Stimulated activated naive CD8-positive, alpha-beta T cell treated with anti-CD3 and anti-CD28 coated beads, Interleukin-15, amount 100 ng/mL, for 72 hours (primary cell): ENCODE measurements around the gene CABCOCO1.
"Not testable (repeated sequence)": the region's sequence is repeated elsewhere in the genome, so short reads cannot be mapped to it uniquely, and the experiment has no call there.

Experiments used
- ATAC-seq: fragments of 150-1000 bp; cut with Tn5 transposase; 2 replicates; pipeline ENCODE4 v1.10.0; 2021; ENCODE audit warnings: mild to moderate bottlenecking, moderate library complexity
- DNase-seq, 2 donors: peaks; one replicate each; pipeline ENCODE4 v3.0.0; 2021 to 2022
- H3K27ac Mint-ChIP-seq, 2 donors: one replicate each; pipeline ENCODE4 v1.8.0; 2022; ENCODE audit warnings: mild to moderate bottlenecking in 2 of 2, mixed read lengths in 2 of 2, moderate library complexity in 2 of 2
- H3K27me3 Mint-ChIP-seq: one replicate; pipeline ENCODE4 v1.8.0; 2022; ENCODE audit warnings: mixed read lengths
- H3K4me1 Mint-ChIP-seq: one replicate; pipeline ENCODE4 v1.8.0; 2022; ENCODE audit warnings: mild to moderate bottlenecking, mixed read lengths
- H3K4me3 Mint-ChIP-seq, 2 donors: one replicate each; pipeline ENCODE4 v1.8.0; 2022; ENCODE audit warnings: mild to moderate bottlenecking in 2 of 2, mixed read lengths in 2 of 2, moderate library complexity in 1 of 2
- H3K9me3 Mint-ChIP-seq, 2 donors: one replicate each; pipeline ENCODE4 v1.8.0; 2022; ENCODE audit warnings: mixed read lengths in 2 of 2

The CABCOCO1 gene

GRCh38 chr10:61725221-61725620 is 62.5 kb downstream of the CABCOCO1 start:
- H3K9me3 Mint-ChIP-seq, H3K27ac Mint-ChIP-seq, H3K4me3 Mint-ChIP-seq, ATAC-seq, DNase-seq, H3K4me1 Mint-ChIP-seq: not testable (repeated sequence)
- peaks cover 12% of the 10 kb centered on the region for H3K27me3 Mint-ChIP-seq

GRCh38 chr10:61729596-61729995 is 66.9 kb downstream of the CABCOCO1 start:
- H3K4me3 Mint-ChIP-seq: no peak overlapping the region
- no peak for DNase-seq
- peaks cover 23% of the 10 kb centered on the region for H3K27me3 Mint-ChIP-seq
- ATAC-seq: no peak
- H3K27ac Mint-ChIP-seq: no peak overlapping the region
- H3K9me3 Mint-ChIP-seq: no peaks in the 10 kb centered on the region
- no peaks in the 10 kb centered on the region for H3K4me1 Mint-ChIP-seq

GRCh38 chr10:61730671-61731070 is 67.9 kb downstream of the CABCOCO1 start:
- no peak for DNase-seq
- ATAC-seq: no peak
- Mint-ChIP-seq H3K4me1 (no peaks in the 10 kb centered on the region), H3K4me3 (no peak overlapping the region), H3K27me3 (peaks cover 33% of the 10 kb centered on the region), H3K9me3 (no peaks in the 10 kb centered on the region), H3K27ac (no peak overlapping the region)

DNA sequence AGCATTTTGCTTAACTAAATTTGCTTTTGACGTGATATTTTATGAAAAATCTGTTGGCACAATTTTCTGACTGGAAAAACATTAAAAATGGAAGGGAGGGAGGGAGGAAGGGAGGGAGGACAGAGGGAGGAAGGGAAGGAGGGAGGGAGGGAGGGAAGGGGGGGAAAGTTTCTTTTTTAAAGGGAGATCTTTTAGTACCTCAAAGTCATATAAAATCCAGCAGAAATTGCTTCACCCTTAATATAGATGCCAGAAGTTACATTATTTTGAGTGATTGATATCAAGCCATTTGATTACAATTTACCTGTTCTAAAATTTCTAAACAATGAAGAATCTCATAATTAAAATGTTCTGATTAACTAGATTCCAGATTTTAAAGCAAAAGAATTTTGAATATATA is 68.9 kb downstream of the CABCOCO1 start:
- DNase-seq (no peak), ATAC-seq (no peak)
- H3K27me3 Mint-ChIP-seq: peaks cover 43% of the 10 kb centered on the region
- H3K4me3 Mint-ChIP-seq: no peak overlapping the region
- no peaks in the 10 kb centered on the region for H3K4me1 Mint-ChIP-seq
- H3K9me3 Mint-ChIP-seq: no peaks in the 10 kb centered on the region
- H3K27ac Mint-ChIP-seq: no peak overlapping the region

- Mint-ChIP-seq H3K9me3 (no peaks in the 10 kb centered on the region), H3K27me3 (peaks cover 52% of the 10 kb centered on the region), H3K4me3 (no peak overlapping the region), H3K4me1 (no peaks in the 10 kb centered on the region), H3K27ac (no peak overlapping the region)
- no peak for ATAC-seq
- no peak for DNase-seq
Observed at GRCh38 chr10:61732629-61733278, 70.0 kb downstream of the CABCOCO1 start.

- ATAC-seq: no peak
- Mint-ChIP-seq H3K9me3 (no peaks in the 10 kb centered on the region), H3K4me3 (no peak overlapping the region), H3K27ac (no peak overlapping the region), H3K27me3 (peaks cover 52% of the 10 kb centered on the region), H3K4me1 (no peaks in the 10 kb centered on the region)
- DNase-seq: no peak
Observed at GRCh38 chr10:61733358-61733940, 70.7 kb downstream of the CABCOCO1 start.

- peaks cover 41% of the 10 kb centered on the region for H3K27me3 Mint-ChIP-seq
- no peak overlapping the region for H3K27ac Mint-ChIP-seq
- DNase-seq: no peak
- ATAC-seq: no peak
- H3K9me3 Mint-ChIP-seq: no peaks in the 10 kb centered on the region
- no peak overlapping the region for H3K4me3 Mint-ChIP-seq
- no peaks in the 10 kb centered on the region for H3K4me1 Mint-ChIP-seq
Observed at GRCh38 chr10:61735882-61736281, 73.2 kb downstream of the CABCOCO1 start.

- not testable (repeated sequence) for H3K4me1 Mint-ChIP-seq, H3K27ac Mint-ChIP-seq, H3K4me3 Mint-ChIP-seq, DNase-seq, H3K9me3 Mint-ChIP-seq, ATAC-seq
- peaks cover 37% of the 10 kb centered on the region for H3K27me3 Mint-ChIP-seq
Observed at GRCh38 chr10:61737455-61737854, 74.7 kb downstream of the CABCOCO1 start.

GRCh38 chr10:61742812-61743211 is 80.1 kb downstream of the CABCOCO1 start:
- Mint-ChIP-seq H3K4me1 (no peaks in the 10 kb centered on the region), H3K4me3 (no peak overlapping the region), H3K9me3 (peaks cover 0 to 15% of the 10 kb centered on the region in 2 donors), H3K27me3 (no peaks in the 10 kb centered on the region), H3K27ac (no peak overlapping the region)
- DNase-seq: no peak
- no peak for ATAC-seq

GRCh38 chr10:61744469-61744868 is 81.7 kb downstream of the CABCOCO1 start:
- Mint-ChIP-seq H3K4me3 (no peak overlapping the region), H3K27ac (no peak overlapping the region), H3K9me3 (peaks cover 0 to 15% of the 10 kb centered on the region in 2 donors), H3K27me3 (no peaks in the 10 kb centered on the region), H3K4me1 (no peaks in the 10 kb centered on the region)
- DNase-seq: no peak
- no peak for ATAC-seq

DNA sequence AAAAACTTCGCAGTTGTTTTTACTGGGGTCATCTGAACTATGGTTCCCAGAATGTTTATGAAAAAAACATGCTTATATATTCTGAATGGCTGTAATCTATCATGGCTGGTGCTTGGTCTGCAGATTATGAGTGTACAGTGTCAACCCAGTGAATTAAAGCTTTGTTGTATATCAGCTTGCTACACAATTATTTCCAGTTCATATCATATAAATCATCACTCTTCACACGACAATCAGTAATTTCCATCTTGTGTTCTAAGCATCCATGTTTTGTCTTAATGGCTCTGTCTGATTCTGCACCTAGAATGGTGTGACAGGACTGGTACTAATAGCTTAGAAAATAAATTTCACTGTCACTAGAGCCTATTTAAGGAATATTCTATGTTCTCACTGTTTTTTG is 83.6 kb downstream of the CABCOCO1 start:
- Mint-ChIP-seq H3K27ac (no peak overlapping the region), H3K27me3 (no peaks in the 10 kb centered on the region), H3K4me3 (no peak overlapping the region), H3K9me3 (peaks cover 0 to 15% of the 10 kb centered on the region in 2 donors), H3K4me1 (peaks cover 7% of the 10 kb centered on the region)
- DNase-seq (no peak), ATAC-seq (no peak)

DNA sequence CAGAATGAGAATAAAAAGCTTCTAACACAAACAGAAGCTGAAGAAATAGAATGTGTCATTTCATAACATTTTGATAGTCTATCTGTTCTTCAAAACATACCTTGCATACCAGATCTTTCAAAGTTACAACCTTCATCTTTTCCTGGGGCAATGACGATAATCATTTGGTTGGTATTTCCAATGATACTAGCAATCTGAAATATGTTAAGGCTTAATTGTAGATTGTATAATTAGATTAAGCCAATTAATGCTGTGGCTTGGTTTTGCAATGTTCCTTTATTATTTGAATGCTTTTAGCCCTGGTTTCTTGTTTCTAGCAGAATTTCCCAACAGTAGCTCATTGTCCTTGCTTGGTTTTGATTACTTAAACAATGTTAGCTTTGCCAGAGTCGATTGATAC is 84.6 kb downstream of the CABCOCO1 start:
- ATAC-seq: no peak
- Mint-ChIP-seq H3K4me1 (peaks cover 16% of the 10 kb centered on the region), H3K9me3 (peaks cover 0 to 15% of the 10 kb centered on the region in 2 donors), H3K4me3 (no peak overlapping the region), H3K27ac (no peak overlapping the region), H3K27me3 (no peaks in the 10 kb centered on the region)
- no peak for DNase-seq

DNA sequence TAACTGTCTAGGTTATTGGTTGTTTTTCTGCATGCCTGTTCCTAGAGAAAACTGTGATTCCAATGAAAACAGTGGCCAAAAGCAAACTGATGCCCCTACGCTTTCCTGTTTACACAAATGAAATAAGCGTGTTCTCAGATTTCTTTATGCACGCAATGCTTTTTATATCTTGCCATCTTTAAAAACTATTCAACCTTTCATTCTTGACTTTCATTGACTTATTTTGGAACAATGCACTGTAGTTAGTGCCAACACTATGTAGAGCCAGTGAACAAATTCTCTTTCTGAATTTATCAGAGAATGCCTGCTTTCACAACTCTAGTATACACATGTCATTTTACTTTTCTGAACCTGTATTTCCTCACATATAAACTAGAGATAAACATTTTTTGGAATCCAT is 86.6 kb downstream of the CABCOCO1 start:
- Mint-ChIP-seq H3K27me3 (no peaks in the 10 kb centered on the region), H3K4me1 (peaks cover 19% of the 10 kb centered on the region), H3K27ac (no peak overlapping the region), H3K9me3 (peaks cover 0 to 9% of the 10 kb centered on the region in 2 donors), H3K4me3 (no peak overlapping the region)
- DNase-seq: no peak
- ATAC-seq: no peak

GRCh38 chr10:61750943-61751471 is 88.3 kb downstream of the CABCOCO1 start:
- Mint-ChIP-seq H3K4me3 (peak overlapping the region; percentile 22 to 62), H3K27ac (peak overlapping the region in 1 of 2 donors; percentile 54), H3K9me3 (no peaks in the 10 kb centered on the region), H3K27me3 (no peaks in the 10 kb centered on the region), H3K4me1 (peaks cover 19% of the 10 kb centered on the region)
- DNase-seq: peak; percentile 53 to 64
- ATAC-seq: peak; percentile 95

DNA sequence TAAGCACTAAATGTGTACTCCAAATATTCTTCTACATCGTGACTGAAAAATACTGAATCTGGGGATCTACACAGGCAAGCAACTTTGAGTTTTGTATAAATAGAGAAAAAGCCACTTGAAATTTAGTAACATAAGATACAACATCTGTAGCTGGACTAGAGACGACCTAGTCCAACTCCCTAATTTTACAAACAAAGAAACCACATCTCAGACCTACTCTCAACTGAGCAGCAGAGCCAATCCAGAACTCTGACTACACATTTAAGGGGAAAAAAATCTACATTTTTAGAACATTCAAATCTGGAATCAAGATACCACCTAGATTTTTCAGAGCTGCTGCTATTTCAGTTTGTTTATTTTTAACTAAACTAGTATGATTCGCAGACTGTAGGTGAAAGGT is 88.9 kb downstream of the CABCOCO1 start:
- no peak overlapping the region for H3K4me3 Mint-ChIP-seq
- no peak for ATAC-seq
- H3K27ac Mint-ChIP-seq: no peak overlapping the region
- DNase-seq: no peak
- no peaks in the 10 kb centered on the region for H3K9me3 Mint-ChIP-seq
- H3K27me3 Mint-ChIP-seq: no peaks in the 10 kb centered on the region
- H3K4me1 Mint-ChIP-seq: peaks cover 19% of the 10 kb centered on the region

GRCh38 chr10:61752111-61753011 is 89.6 kb downstream of the CABCOCO1 start:
- no peak for DNase-seq
- no peaks in the 10 kb centered on the region for H3K27me3 Mint-ChIP-seq
- ATAC-seq: peak; percentile 44
- no peak overlapping the region for H3K27ac Mint-ChIP-seq
- no peaks in the 10 kb centered on the region for H3K9me3 Mint-ChIP-seq
- H3K4me1 Mint-ChIP-seq: peaks cover 19% of the 10 kb centered on the region
- H3K4me3 Mint-ChIP-seq: peak overlapping the region in 1 of 2 donors; percentile 29
